ENCODE results near the gene OCRL.
A peak's percentile ranks its signal among the peaks of the same experiment; 100 is the strongest.

Gene OCRL

DNA sequence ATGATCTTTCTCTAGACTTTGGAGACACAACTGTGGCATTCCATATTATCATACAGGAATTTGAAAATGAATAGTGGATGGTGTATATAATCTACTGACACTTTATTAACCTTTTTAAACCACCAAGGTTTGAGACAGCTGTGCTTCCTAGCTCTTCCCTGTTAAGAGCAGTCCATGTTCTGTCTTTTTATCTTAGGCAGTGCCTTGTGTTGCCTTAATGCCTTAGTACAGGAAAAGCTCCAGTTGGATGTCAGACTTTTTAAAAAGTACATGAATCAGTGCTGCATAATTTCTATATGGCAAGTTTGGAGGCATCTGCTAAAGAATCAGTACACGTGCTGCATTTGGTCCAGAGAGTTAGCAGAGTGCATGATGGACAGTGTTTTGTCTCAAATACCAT lies 45.1 kb downstream of the OCRL start:
- no peak for DNase-seq (ENCODE audit: low spot score)

DNA sequence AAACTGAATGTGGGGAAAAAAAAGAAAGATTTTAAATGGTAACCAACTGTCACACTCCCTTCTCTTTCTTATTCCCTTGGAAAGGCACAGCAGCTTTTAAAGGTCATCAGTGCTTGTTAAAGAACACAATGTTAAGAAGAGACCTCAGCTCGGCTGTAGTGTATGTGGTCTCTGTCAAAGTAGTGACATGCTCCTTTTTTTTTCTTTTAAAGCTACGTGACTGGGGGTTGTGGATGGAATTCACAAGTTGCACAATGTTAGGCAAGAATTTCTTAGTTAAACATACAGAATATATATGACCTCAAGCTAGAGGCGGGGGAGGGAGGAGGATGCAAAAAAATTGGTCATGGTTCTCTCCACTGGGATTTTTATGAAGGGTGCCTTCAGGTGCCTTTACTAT lies 45.6 kb downstream of the OCRL start:
- DNase-seq (ENCODE audit: low spot score), result no peak

DNA sequence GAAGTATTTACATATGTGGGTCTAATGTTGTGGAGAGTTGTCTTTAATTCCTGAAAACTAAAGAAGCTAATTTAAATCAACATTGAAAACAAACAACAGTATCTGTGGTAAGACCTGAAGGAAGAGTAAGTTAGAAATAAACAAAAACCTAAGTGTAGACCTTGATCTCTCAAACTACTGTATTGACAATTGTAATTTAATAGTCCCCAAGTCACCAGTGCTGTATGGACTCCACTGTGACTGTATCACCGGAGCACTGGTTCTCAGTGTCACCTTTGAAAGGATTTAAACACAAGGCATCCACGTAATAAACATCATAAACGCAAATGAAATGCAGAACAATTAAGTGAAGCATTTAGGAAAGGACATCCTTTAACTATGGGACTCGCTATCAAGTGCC lies 46.4 kb downstream of the OCRL start:
- DNase-seq (ENCODE audit: low spot score), result no peak

DNA sequence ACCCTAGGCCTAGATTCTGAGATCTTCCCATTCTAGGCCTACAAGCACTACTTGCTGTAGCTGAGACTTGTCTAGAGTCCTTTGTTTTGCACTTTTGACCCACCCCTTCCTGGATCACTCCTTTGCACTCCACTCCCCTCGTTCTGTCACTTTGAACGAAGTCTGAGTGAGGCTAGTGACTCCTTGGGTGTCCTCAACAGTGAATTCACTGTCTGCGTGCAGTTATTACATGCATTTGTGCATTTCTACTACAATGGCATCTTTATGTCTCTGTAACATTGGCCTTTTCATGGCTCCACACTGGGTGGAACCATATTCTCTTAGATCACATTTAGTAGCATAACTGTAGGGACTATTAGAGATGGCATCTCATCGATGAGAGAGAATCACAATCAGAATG lies 50.5 kb downstream of the OCRL start:
- DNase-seq (ENCODE audit: low spot score), result no peak

DNA sequence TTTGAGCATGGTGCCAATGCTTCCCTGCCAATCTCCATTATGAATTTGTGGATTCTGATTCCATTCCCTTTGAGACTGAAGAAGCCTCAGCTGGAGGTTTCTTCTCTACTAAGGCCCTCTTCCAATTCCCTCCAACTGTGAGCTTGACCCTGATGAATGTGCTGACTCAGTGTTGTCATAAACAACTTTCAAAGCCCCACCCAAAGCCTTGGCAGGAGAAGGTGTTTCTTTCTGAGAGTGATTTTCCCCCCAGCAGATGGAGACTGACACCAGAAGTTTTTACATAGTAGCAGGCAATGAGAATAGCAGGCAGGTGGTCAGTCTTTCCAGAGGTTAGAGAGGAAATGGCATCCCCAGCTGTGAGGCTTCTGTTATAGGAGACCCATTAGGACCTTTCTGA lies 53.1 kb downstream of the OCRL start:
- no peak for DNase-seq (ENCODE audit: low spot score)

DNA sequence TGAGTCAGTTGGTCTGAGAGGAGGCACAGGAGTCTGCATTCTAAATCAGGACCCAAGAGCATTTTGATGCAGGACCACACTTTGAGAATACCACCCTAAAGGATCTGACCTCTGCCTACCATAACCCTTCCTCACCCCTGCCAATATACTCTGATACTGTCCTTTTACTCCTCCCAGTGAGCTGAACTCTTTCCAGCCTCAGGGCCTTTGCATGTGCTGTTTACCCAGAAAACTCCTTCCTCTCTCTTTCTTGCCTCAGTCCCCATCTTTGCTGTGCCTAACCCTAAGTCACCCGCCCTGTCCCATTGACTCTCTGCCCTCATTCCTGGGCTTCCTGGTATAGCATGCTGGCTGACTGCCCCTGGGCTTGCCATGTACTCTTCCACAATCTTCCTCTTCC lies 54.7 kb downstream of the OCRL start:
- DNase-seq (ENCODE audit: low spot score), result no peak

DNA sequence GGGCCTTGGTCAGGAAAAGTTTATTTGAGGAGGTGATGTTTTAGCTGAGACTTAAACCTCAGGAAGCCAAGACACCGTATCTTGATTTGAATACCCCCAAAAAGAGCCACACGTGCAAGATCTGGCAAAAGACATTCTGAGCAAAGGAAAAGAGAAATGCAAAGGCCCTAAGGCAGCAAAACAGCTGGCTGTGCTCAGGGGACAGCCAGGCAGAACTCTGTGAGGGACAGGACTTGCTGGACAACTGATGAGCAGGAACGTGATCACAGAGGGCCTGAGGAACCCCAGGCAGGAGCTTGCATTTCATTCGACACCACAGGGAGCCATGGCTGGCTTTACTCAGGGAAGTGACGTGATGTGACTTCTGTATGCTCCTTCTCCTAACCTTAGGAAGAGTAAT lies 56.0 kb downstream of the OCRL start:
- no peak for DNase-seq (ENCODE audit: low spot score)

DNA sequence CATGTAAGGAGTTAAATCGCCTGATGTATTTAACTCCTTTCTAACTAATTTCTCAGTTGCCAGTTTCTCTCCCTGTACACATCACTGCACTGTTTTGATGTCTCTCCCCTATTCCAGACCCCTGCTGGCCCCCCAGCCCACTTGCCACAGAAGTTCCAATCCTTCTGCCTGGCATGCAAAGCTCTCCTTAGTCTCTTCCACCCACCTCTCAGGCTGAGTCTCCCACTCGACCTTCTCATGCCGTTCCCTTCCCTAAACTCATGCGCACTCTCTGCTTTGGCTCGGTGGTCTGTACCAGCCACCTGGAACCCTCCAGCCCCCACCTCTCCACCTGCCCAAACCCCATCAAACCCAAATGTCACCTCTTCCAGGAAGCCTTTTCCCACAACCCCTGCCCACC lies 57.8 kb downstream of the OCRL start:
- DNase-seq (ENCODE audit: low spot score), result no peak

DNA sequence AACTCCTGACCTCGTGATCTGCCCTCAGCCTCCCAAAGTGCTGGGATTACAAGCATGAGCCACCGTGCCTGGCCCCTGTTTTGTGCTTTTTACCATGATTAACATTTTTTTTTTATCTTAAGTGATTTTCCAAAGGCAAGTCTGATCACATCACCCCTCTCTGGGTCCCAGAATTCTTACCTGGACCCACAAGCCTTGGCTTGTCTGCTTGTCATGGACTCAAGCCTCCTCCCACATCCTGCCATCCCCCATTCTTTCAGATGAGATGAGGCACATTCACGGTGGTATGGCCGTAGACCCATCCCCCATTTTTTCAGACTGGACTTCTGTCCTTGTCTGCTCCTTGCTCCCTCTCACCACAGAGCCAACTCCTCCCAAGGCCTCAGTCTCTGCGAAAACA lies 59.4 kb downstream of the OCRL start:
- no peak for DNase-seq (ENCODE audit: low spot score)

DNA sequence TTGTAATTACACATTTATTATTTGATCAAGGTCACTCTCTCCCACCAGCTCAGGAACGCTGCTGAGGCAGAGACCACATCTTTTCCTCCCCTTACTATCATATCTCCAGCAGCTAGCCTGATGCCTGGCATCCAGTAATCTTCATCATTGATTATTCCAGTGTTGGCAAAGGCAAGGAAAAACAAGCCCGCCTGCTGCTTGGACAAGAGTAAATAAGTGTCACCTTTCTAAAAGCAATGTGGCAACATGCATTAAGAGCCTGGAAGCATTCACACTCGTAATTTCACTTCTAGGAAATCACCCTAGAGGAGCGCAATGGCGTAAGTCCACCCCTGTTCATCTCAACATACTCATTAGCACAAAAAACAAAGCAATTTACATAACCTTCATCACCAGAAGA lies 59.9 kb downstream of the OCRL start:
- no peak for DNase-seq (ENCODE audit: low spot score)

DNA sequence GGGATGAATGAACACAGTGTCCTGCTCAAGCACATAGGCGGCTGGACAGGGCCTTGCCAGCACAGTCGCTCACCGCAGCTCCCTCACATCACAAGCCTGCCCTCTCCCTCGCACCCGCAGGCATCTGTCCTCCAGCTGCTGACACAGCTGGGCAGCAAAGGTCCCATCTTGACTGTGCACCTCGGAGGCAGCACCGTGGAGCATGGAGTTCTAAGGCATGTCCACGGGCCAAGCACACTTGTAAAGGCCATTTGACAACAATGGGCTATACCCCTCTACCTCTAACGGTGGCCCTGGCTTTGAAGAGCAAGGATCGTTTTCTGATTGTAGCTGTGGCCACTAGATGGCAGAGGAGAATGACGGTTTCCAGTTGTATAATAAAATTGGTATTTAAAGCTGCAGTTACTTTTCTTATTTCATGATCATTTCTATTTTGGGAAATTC lies 60.9 kb downstream of the OCRL start:
- DNase-seq (ENCODE audit: low spot score), result peak; percentile 26

DNA sequence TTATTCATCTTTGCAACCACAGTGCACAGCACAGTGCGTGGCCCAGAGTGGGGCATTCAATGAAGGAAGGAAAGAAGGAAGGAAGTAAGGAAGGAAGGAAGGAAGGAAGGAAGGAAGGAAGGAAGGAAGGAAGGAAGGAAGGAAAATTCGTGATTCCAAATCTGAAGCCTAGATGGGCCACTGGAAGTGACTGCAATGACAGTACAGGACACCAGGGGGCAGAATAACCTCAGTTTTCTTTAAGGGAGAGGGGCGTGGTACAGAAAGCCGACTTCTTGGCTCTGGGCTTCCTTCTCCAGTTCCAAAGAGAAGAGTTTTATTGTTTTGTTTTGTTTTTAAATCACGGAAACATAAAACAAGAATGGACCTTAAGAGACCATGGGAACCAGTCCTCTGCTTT lies 66.9 kb downstream of the OCRL start:
- peak; percentile 67 for DNase-seq (ENCODE audit: low spot score)

DNA sequence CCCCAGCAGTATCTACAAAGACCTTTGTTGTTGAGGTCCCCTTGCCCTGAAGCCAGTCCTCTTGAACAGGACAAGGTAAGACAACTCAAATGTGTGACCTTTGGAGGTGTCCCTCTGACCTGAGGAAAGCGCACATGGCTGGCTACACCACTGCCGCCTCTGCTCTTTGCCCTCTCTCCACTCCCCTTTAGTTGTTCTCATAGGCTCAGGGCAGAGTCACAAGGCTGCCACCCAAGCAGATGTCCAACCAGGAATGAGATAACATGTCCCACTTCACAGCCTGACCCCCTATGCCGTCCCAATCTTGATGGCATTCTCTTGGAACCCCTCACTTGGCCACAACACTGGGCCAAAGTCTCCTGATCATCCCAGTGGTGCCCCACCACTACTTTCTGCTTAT lies 68.4 kb downstream of the OCRL start:
- DNase-seq (ENCODE audit: low spot score), result no peak

DNA sequence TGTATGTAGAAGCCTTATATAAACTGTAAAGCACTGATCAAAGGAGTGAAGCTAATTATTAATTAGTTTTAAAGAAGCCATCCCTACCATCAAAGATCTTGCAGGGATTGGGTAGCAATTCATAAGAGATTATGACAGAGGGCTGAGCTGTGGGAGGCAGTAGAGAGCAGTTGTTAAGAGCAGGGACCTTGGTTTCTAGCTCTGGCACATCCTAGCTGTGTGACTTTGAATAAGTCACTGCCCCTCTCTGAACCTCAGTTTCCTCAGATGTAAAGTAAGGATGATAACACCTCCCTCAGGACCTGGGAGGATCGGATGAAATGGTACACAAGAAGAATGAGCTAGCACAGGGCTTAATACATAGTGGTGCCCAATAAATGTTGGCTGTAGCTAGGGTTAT lies 69.3 kb downstream of the OCRL start:
- no peak for DNase-seq (ENCODE audit: low spot score)

DNA sequence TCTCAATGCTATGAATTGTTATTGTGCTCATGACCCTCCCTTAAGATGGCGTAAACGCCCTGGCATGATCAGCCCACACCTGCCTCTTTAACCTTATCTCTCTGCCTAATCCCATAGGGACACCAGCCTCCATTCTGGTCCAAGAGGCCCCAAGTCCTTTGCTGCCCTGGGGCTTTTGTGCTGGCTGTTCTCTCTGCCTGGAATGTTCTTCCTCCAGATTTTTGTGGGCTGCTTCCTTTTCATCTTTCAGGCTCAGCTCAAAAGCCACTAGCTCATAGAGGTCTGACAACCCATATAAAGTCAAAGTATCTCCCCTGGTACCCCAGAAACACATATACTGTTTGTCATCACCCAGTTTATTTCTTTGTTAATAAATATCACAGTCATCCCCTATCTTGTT lies 72.3 kb downstream of the OCRL start:
- DNase-seq (ENCODE audit: low spot score), result no peak

DNA sequence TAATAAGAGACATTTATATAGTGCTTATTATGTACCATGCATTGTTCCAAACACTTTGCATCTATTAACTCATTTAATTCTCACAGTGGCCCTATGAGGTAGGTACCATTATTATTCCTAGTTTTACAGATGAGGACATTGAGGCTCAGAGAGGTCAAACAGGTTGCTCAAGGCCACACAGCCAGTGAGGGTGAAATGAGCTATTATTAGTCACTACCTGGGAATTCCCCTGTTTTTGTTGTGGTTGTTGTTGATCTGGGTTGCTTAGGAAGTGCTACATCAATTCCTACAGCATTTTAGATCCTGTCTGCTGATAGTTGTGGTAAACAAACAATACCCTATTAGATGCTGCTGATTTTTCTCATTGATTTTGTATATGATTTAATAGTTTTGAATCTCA lies 73.5 kb downstream of the OCRL start:
- DNase-seq (ENCODE audit: low spot score), result no peak

DNA sequence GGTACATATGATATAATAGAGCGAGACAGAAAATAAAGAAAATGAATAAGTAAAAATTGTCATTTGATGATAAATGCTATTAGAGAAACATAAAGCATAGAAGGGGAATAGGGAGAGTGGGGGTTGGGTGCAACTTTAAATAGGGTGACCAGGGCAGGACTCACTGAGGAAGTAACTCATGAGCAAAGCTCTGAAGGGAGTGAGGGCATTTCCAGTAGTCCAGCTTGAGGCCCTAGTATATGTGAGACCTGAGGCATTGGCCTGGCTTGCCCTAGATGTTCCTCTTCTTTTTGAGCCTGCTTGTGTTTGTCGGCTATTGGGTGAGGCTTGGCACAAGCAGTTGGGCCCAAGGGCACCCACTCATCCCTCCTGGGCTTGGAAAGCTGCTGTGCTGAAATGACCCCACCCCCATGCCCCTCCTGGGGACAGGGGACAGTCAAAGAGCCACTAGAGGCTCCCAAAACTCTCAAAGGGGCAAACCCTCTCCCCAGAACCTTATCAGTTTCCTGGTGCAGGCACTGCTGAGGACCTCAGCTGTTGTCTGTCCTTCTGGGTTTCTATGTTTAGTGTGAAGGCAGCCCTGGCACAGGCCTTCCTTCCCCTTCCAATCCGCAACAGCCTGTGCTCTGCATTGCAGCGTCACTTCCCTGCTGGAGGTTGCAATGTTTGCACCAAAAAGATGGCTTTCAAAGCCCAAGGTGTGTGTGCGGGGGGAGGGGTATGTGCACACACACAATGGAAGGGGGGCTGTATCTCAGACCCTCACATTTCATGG lies 74.6 kb downstream of the OCRL start:
- no peak for DNase-seq (ENCODE audit: low spot score)

DNA sequence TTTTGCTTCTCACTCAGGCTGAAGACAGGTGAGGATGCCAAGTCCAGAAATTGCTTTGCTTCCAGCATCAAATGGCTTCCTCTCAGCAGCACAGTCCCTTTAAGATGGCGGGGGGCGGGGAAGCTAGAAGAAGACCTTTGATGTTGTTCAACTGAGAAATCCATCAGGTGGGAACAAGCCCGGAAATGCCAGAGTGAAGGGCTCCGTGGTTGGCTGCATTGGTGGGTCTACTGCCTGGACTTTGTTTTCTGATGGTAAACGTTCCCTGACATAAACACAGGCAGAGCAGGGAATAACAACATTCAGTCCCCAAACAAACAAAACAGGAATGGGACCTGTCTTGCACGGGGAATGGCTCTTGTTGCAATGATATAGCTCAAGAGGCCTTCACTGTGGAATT lies 77.4 kb downstream of the OCRL start:
- DNase-seq (ENCODE audit: low spot score), result no peak

DNA sequence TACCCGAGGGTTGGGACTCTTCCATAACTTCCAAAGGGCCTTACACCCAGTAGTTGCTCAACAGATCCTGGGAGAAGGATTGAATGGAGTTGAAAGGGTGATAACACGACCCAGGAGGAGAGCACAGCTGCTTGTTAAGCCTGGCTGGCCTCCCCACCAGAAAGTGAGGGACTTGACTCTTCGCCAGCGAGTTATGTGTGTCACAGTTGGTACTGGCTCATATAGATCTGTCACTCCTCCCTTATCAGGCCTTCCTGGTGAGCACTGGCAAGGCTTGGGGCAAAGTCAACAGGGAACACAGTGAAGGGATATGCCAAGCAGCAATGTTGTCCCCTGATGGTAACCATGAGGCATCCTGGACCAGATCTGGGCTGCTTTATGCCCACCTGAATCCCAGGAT lies 78.9 kb downstream of the OCRL start:
- no peak for DNase-seq (ENCODE audit: low spot score)

DNA sequence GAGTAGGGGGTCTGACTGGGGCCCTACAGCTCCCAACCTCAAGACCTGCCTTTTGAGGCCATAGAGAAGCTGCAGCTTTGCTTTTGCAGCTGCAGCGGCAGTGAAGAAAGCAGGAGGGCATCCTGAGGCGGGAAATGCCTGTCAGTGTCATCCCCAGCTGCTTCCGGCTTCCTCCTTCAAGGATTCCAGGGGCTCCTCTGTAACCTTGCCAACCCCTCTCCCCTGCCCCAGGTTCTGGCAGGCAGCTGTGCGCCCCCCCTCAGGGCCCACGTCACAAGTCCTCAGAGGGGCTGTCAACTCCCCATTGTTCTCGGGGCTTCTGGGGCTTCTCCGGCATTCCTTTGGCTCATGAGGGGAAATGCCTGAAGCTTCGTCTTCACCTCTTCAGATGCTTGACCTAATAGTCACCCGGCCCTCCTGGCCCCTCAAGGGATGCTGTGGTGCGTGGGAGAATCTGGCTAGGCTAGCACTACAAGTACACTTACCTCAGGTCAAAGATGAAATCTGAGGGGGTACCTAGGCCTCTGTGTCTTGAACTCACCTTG lies 82.8 kb downstream of the OCRL start:
- no peak for DNase-seq (ENCODE audit: low spot score)

DNA sequence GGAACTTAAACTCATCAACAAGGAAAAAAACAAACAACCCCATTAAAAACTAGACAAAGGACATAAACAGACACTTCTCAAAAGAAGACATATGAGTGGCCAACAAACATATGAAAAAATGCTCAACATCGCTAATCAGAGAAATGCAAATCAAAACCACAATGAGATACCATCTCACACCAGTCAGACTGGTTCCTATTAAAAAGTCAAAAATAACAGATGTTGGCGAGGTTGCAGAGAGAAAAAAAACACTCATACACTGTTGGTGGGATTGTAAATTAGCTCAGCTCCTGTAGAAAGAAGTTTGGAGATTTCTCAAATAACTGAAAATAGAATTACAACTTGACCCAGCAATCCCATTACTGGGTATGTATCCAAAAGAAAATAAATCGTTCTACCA lies 86.0 kb downstream of the OCRL start:
- DNase-seq (ENCODE audit: low spot score), result no peak

DNA sequence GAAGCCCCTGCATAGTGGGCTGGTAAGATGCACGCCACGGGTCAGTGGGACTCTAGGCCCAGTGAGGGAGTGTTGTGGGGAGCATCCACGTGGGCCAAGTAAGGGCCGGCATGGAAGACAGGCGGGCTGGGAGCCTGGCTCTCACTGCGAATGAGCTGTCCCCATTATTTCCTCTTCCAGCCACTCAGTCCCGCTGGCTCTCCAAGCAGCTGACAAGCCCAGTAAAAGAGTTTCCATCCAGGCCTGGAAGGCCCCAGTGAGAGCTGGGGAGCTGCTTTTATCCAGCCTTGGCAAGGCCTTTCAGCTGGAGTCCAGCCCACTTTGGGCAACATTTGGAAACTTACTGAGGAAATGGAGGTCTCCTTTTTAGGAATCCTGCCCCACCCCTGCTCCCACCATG lies 89.8 kb downstream of the OCRL start:
- DNase-seq (ENCODE audit: low spot score), result no peak

DNA sequence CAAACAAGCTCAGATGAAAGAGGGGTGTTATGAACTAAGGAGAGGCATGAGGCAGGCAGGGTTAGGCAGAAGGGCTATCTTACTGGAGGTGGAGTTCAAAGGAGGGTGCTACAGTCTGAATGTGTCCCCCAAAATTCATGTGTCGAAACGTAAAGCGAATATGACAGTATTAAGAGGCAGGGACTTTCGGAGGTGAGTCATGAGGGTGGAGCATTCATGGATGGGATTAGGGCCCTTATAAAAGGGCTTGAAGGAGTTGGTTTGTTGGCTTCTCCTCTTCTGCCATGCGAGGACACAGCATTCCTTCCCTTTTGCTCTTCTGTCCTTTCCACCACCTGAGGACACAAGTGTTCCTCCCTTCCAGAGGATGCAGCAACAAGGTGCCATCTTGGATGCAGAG lies 91.8 kb downstream of the OCRL start:
- no peak for DNase-seq (ENCODE audit: low spot score)

DNA sequence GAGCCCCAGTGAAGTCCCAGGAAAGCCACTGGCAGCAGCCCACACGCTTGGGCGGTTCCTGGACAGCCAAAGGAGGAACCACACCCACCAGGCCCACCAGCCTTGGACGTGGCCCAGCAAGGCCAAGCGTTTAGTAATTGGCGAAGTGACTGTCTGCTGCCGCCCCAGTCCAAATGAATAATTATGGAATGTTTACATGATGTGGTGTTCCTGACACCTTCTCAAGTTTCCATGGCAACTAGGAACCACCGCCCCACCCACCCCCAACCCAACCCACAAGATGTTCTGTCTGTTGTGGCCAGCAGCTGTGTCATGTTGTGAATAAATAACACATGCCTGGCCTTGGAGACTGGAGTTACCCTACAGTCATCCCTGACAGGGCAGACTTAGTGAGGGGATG lies 92.4 kb downstream of the OCRL start:
- DNase-seq (ENCODE audit: low spot score), result no peak

All from AG08396 (cell line).